HG02970 (cell line): ENCODE results near the gene COMT.

ENCODE experiments used
- ATAC-seq: cut with Tn5 transposase; IDR thresholded peaks from one replicate; pipeline ENCODE4 v1.9.1; 2021; ENCODE audit warnings: mild to moderate bottlenecking, moderate library complexity, moderate number of reproducible peaks; ENCODE audit not compliant: unreplicated experiment, low FRiP score

COMT gene

DNA sequence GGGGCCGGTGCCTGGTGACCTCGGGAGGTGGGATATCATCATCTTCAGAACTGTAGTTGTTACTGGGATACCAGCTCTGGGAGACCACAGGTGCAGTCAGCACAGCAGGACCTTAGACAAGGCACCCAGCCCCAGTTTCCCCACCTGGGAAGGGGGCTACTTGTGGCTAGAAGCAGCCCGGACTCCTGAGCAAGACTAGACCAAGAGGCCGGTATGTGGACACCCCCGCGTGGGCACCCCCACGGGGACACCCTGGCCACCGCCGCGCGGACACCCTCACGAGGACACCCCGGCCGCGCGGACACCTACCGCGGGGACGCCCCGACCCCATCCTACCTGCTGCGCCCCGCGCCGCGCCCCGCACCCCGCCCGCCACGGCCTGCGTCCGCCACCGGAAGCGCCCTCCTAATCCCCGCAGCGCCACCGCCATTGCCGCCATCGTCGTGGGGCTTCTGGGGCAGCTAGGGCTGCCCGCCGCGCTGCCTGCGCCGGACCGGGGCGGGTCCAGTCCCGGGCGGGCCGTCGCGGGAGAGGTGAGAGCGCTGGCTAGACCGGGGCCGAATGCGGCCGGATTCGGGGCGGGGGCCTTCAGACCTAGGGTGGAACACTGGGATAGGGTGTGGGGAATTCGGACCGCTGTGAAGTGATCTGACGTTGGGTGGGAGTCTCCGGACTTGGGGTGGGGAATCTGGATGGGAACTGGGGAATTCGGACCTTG, at the start of gene COMT, which contains the start of gene TXNRD2:
Gene COMT (plus strand): TSS at position 408 of the 718 bp plus-strand sequence. CDS start 20,755 bp downstream, outside the sequence.
Gene TXNRD2 (minus strand): TSS at position 454 of the 718 bp plus-strand sequence. CDS start 15 bp downstream, at position 439.
- ATAC-seq, result peak; percentile 59

DNA sequence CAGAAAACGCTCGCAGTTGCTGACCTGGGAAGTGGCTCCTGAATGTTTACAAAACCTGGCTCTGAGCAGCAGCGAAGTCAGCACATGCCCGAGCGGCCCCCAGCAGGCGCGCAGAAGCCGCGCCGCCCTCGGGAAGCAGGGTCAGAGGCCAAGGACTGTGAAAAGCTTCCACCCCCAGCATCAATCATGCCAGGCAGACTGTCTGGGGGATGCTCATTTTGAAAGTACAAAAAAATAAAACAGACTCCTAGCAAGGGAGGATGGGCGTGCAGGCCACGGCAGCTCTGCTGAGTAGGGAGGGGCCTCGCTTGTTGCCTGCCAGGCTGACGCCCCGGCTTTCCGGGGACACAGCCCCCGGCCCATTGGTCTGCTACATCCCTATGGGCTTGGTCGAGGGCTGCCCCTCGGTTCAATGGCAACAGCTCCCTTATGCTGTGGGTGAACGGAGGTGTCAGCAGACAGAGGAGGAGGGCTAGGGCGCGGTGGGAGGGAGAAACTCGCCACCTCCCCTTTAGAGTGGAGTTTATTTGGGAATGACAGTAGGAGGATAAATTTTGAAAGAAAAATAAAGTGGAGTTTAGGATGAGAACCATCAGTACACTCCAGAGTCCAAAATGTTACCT, 49.2 kb upstream of the COMT start:
- ATAC-seq, result no peak

GRCh38 chr22:19892925-19893324, 48.6 kb upstream of the COMT start:
- no peak for ATAC-seq

GRCh38 chr22:19893363-19893762, 48.2 kb upstream of the COMT start:
- no peak for ATAC-seq

GRCh38 chr22:19895160-19895849, 46.3 kb upstream of the COMT start:
- no peak for ATAC-seq

GRCh38 chr22:19896665-19897355, 44.8 kb upstream of the COMT start:
- no peak for ATAC-seq

- ATAC-seq, result no peak
Measured at GRCh38 chr22:19897726-19898125, 43.8 kb upstream of the COMT start.

DNA sequence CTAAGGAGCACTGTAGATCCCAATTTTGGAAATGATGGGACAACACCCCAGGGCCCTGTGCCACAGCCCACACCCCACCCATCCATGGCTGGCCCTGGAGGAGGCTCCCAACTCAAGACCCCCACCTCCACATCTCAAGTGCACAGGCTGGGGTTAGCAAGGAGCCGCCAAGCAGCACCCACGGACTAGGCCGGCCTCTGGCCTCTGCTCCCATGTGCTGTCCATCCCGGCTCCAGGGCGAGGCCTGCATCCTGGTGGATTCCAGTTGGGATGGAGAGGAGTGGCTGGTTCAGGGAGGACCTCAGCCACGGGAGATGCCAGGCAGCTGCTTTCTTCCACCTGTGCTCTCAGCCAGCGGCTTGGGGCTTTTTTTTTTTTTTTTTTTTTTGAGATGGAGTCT, 43.4 kb upstream of the COMT start:
- no peak for ATAC-seq

GRCh38 chr22:19898831-19899567, 42.6 kb upstream of the COMT start:
- no peak for ATAC-seq

DNA sequence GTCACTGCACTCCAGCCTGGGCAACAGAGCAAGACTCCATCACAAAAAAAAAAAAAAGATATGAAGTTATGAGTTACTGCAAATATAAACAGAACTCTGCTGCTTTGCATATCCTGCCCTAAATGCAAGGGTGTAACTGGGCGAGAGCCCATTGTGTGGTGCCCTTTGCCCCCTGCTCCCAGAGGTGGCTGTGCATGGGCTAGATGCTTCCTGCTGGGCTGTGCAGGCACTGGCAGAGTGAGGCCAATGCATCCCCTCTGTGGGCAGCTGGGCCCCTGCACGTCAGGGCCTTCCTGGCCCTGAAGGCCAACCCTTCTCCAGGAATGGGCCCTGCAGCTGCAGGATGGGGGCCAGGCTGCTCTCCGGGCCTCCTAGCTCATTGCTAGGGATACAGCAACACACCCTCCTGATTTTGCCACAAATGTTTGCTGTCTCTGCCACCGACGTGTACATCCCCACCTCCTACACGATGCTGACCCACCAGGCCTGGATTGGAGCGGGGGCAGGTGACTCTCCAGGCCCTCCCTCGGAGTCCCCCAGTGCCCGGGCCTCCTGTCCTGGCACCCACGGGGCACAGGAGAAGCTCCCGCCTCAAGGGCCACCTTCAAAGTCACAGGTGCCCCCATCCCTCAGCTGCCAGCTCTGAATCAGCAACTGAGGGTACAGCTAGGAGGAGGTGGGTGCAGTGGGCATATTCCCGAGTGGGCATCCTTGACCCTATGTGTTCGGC, 40.7 kb upstream of the COMT start:
- no peak for ATAC-seq

GRCh38 chr22:19901577-19902244, 39.9 kb upstream of the COMT start:
- ATAC-seq, result no peak

DNA sequence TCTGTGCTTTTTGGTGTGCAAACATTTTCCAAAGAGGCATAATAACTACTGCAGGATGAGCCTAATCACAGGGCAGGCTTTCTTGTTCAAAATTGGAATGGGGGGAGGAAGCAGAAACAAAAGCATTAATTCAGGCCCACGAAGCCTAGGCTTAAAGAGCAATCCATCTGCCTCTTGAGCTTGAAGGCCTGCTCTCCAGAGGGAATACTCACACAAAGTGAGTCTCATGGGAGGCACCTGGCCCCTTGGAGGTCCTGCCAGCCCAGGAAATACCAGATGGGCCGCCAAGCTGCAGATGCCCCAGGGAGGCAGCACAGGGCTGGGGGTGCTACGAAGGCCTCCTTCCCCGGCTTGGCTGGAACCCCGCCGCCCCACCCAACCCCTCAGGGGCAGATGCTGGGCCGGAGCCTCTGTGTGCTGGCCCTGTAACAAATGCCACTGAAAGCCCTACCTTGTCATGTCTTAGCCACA, 39.3 kb upstream of the COMT start:
- ATAC-seq, result no peak

DNA sequence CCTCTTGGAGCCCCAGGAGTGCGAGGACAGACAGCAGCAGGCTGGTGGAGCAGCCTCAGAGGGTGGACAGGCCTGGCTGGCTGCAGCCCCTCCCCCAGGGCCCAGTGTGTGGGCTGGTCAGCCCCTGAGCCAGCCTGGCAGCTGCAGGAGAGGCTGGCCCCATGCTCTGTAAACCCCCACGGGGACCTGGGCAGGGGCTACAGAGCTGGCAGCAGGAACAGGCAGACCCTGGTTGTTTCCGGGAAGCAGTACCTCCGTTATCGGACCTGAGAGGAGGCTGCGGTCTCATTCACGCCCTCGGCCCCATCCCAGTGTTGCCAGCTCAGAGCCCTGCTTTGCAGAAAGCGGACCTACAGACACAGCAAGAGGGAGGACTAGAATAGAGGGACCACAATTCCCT, 38.5 kb upstream of the COMT start:
- ATAC-seq, result no peak

- no peak for ATAC-seq
Measured at GRCh38 chr22:19903513-19903912, 38.1 kb upstream of the COMT start.

- no peak for ATAC-seq
Measured at GRCh38 chr22:19904174-19904856, 37.3 kb upstream of the COMT start.

GRCh38 chr22:19904935-19905334, 36.6 kb upstream of the COMT start:
- no peak for ATAC-seq

DNA sequence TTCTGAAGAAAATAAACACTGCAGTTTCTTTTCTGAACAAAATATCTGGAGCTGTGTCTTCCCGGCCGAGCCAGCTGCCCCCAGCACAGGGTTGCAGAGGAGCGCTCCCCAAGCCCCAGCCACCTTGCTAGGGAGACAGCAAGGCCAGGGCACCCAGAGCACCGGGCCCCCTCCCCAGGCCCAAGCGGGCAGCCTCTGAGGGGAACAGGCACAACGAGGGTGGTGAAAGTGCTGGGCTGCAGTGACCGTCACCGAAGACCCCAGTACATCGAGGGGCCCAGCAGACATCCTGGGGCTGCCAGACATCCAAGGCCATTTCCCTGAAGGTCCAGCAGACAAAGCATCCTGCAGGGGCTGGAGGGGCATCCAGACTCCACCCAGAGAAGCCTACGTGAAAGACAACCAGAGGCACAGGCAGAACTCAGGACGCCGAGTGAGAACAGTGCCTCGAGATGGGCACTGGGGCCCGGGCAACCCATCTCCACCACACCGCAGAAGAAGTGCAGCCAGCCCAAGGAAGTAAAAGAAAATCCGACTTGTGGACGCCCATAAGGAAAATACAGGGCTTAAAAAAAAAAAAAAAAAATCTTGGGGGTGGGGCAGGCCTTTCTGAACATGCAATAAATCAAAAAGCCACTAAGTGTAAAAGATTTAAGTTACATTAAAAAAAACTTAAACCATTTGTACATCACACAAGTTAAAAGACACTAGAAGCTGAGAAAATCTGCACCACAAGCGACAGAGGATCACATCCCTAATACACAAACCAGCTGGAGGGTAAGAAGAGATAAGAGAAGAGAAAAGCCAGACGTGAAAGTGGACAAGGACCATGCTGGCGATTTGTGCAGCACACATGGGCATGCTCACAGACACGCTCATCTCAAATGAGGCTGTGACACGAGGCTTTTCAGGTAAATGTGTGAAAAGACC, 36.0 kb upstream of the COMT start:
- no peak for ATAC-seq
